ENCODE data around the gene KNTC1. TPM values are rescaled to one million over a fixed set of nuclear protein-coding genes. Genes with fewer than 3 reads are reported as not detected.

The KNTC1 gene
- total and polyA plus RNA-seq, 2 of the 13 experiments (the other 11 are each of a cell fraction or from before 2014, with no cell fraction given): 45.1 to 57.6 TPM

DNA sequence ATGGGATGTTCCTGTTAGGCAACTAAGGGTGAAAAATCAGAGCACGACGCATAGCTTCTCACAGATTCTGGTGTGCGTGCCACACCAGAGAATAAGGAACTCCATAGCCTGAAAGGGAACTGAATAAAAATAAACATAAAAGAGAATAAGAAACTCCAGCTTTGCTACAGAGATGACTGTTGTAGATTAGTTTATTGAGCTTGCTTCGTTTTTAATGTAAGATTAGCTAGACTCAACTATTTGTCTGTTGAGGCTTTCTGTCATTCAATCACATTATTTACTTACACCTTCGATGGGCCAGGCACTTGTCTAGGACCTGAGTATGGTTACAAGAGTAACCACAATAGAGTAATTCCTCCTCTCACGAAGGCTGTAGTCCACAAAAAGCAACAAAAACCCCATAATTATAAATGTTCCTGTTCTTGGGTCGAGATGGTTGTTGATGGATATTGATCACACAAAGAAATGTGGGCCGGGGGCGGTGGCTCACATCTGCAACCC is 25.5 kb upstream of the KNTC1 start (continued):
- no peak for TF ChIP-seq ZNF607 (CRISPR knock-in tag; IDR thresholded peaks at IDR 0.05; ENCODE audit: borderline replicate concordance)
- TF ChIP-seq ARNTL (CRISPR knock-in tag; IDR thresholded peaks at IDR 0.05): no peak
- no peak for TF ChIP-seq EHMT2 (IDR thresholded peaks at IDR 0.05; ENCODE audit: borderline replicate concordance, low read depth, low read length)
- TF ChIP-seq, protein P1, sequence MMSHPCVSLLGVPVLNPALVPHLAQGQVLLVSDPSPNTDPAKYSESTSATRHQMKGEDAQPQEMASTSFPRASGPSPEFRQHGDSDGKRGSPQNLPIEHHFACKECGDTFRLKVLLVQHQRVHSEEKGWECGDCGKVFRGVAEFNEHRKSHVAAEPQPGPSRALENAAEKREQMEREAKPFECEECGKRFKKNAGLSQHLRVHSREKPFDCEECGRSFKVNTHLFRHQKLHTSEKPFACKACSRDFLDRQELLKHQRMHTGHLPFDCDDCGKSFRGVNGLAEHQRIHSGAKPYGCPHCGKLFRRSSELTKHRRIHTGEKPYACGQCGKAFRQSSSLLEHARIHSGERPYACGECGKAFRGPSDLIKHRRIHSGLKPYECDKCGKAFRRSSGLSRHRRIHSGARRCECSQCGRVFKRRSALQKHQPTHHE (CRISPR knock-in tag; IDR thresholded peaks at IDR 0.05; ENCODE audit: borderline replicate concordance): no peak
- TF ChIP-seq, protein P2, sequence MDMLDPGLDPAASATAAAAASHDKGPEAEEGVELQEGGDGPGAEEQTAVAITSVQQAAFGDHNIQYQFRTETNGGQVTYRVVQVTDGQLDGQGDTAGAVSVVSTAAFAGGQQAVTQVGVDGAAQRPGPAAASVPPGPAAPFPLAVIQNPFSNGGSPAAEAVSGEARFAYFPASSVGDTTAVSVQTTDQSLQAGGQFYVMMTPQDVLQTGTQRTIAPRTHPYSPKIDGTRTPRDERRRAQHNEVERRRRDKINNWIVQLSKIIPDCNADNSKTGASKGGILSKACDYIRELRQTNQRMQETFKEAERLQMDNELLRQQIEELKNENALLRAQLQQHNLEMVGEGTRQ (IDR thresholded peaks at IDR 0.05; ENCODE audit: low read depth, low read length): no peak
- TF ChIP-seq, protein P2 (CRISPR knock-in tag; IDR thresholded peaks at IDR 0.05; ENCODE audit: borderline replicate concordance): no peak
- TF ChIP-seq ZNF577 (CRISPR knock-in tag; IDR thresholded peaks at IDR 0.05; ENCODE audit: borderline replicate concordance, low read depth): no peak

GRCh38 chr12:122503147-122503751 is 23.8 kb upstream of the KNTC1 start:
- POLR2A ChIA-PET: interaction anchor here (1.0 to 2.0 kb wide), 5 partner anchors 10 to 103 kb away, joined by 3 to 9 read pairs (median 5); partner anchors contain the start of genes KNTC1 and RSRC2
- Histone ChIP-seq H3K27me3 (ENCODE audit: control insufficient read depth in 1 of 2, insufficient read depth in 2 of 2, low read length in 2 of 2) (no peaks in the 10 kb centered on the region; a peak in 1 of 5 replicates), H3K9ac (ENCODE audit: insufficient read depth, low read depth, low read length) (no peak overlapping the region), H3K27ac (ENCODE audit: extremely low read length, insufficient read depth, low read length) (no peak overlapping the region), H3K36me3 (replicated peaks in 1 of 2; ENCODE audit: control insufficient read depth in 1 of 2, insufficient read depth in 2 of 2, low read length in 2 of 2) (peaks cover 16 to 36% of the 10 kb centered on the region in 2 experiments), H3K4me2 (ENCODE audit: low read depth, low read length) (no peak overlapping the region), H4K20me1 (ENCODE audit: insufficient read depth, low read length) (peaks cover 9% of the 10 kb centered on the region; the same call in 1 of the 2 replicates), H2AFZ (ENCODE audit: low read length) (no peak overlapping the region), H3K79me2 (ENCODE audit: insufficient read depth, low read length) (peaks cover 21% of the 10 kb centered on the region), H3K4me1 (ENCODE audit: insufficient read depth, low read length) (peaks cover 17% of the 10 kb centered on the region), H3K9me3 (ENCODE audit: low read length) (no peaks in the 10 kb centered on the region), H3K4me3 (replicated peaks in 1 of 3; ENCODE audit: insufficient read depth in 1 of 3, low read depth in 2 of 3, low read length in 3 of 3) (no peak overlapping the region)
- 96% methylated on average over 3 of the region's 3 CpGs for WGBS (ENCODE audit: low lambda C conversion rate)
- TF ChIP-seq POLR2AphosphoS2 (IDR thresholded peaks at IDR 0.05; ENCODE audit: low read depth, low read length) (peak; percentile 43; the same call in 1 of the 2 replicates), NCOA1 (CRISPR knock-in tag; IDR thresholded peaks at IDR 0.05) (no peak), RBM22 (optimal IDR thresholded peaks at IDR 0.05; ENCODE audit: low read length) (peak; percentile 88), GATAD1 (CRISPR knock-in tag; IDR thresholded peaks at IDR 0.05) (no peak)
- in situ Hi-C loops (cut with HindIII; ENCODE audit: extremely low pct_ligation_motif_present, low pct_unique_long_range_greater_than_20kb) (no loop called here), intact Hi-C loops (cut with micrococcal nuclease; ENCODE audit: unreplicated experiment) (no loop called here)
- BruUV-seq (replicated peaks): no TSS peak
- ATAC-seq: no peak
- DNase-seq (ENCODE audit: low spot score): no peak
- FAIRE-seq: no peak
- CTCF ChIA-PET (ENCODE audit: low intra/inter-chr PET ratio, low total read pairs): no interaction called here

All from HepG2 (cell line).